Heart left ventricle (tissue), 16 donors: ENCODE results near the gene ZFPM1. TPM values are rescaled to one million over a fixed set of nuclear protein-coding genes. Genes with fewer than 3 reads are reported as not detected.
A peak's percentile ranks its signal among the peaks of the same experiment; 100 is the strongest.

Experiments used
- ATAC-seq, 4 donors: fragments of 200-7000 bp; cut with Tn5 transposase; one replicate each; pipeline ENCODE4 v1.9.1; 2020 to 2022; ENCODE audit warnings: moderate library complexity in 4 of 4, mild to moderate bottlenecking in 3 of 4, moderate number of reproducible peaks in 1 of 4
- DNase-seq, 5 donors: peaks; one replicate each; pipeline ENCODE4 v3.0.0-alpha.2; 2020
- H3K27ac ChIP-seq, 12 donors: fragments of 200-600 bp; sonication (generic) in 4 of 12; one replicate each; pipeline versions ENCODE4 v1.5.0 to v1.8.0; 2016 to 2022; ENCODE audit warnings: mild to moderate bottlenecking in 2 of 12
- H3K27me3 ChIP-seq, 9 donors: fragments of 200-600 bp; sonication (generic) in 2 of 9; one replicate each; pipeline versions ENCODE4 v1.5.1 to v1.8.0; 2016 to 2022; ENCODE audit warnings: mild to moderate bottlenecking in 3 of 9
- H3K36me3 ChIP-seq, 9 donors: fragments of 200-600 bp; sonication (generic) in 2 of 9; one replicate each; pipeline versions ENCODE4 v1.5.0 to v1.8.0; 2018 to 2022; ENCODE audit warnings: mild to moderate bottlenecking in 2 of 9
- H3K4me1 ChIP-seq, 12 donors: fragments of 200-600 bp; sonication (generic) in 4 of 12; one replicate each; pipeline versions ENCODE4 v1.5.0 to v1.8.0; 2016 to 2022; ENCODE audit warnings: mild to moderate bottlenecking in 3 of 12
- H3K4me3 ChIP-seq, 12 donors: fragments of 200-600 bp; sonication (generic) in 4 of 12; one replicate each; pipeline versions ENCODE4 v1.5.0 to v1.8.0; 2017 to 2022; ENCODE audit warnings: mild to moderate bottlenecking in 9 of 12, moderate library complexity in 4 of 12
- H3K9me3 ChIP-seq, 12 donors: fragments of 200-600 bp; sonication (generic) in 4 of 12; one replicate each; pipeline versions ENCODE4 v1.5.0 to v1.8.0; 2016 to 2022; ENCODE audit warnings: mild to moderate bottlenecking in 1 of 12
- CTCF ChIP-seq, 12 donors: fragments of 200-600 bp; sonication (generic) in 4 of 12; IDR thresholded peaks; one replicate each; pipeline versions ENCODE4 v1.5.0 to v1.8.0; 2018 to 2022; ENCODE audit warnings: antibody characterized with exemption in 12 of 12, mild to moderate bottlenecking in 5 of 12
- POLR2A ChIP-seq, 2 donors: fragments of 450-650 bp; IDR thresholded peaks; one replicate each; pipeline ENCODE4 v1.6.1; 2017; ENCODE audit warnings: antibody characterized with exemption in 2 of 2, mild to moderate bottlenecking in 2 of 2, moderate library complexity in 2 of 2
- WGBS, 4 donors: extraction: QIAGEN DNeasy Blood & Tissue Kit in 2 of 4; methylation state at CpG; one replicate each; pipeline versions ENCODE4 v1.1.5 to v1.1.7; 2013 to 2018; 5-methylcytosine and 5-hydroxymethylcytosine counted together
- intact Hi-C, 10 donors: fragments of 100-400 bp; cut with DNase I; formaldehyde crosslinking; loops; one replicate each; pipeline versions ENCODE4 v1.11.1 to v1.14.2; 2022
- polyA plus RNA-seq, 2 donors: library from polyadenylated mRNA; stranded (reverse); fragments of 200-250 nt; gene quantifications; one replicate each; pipeline ENCODE4 v1.2.3, GENCODE V29; 2013
- total RNA-seq, 9 donors: library from RNA; depleted of rRNA in 2 of 9; stranded (reverse); fragments of >200 nt in 2 of 9; fragmentation: NEBNext Ultra II Directional in 3 of 9; extraction: Animal tissue kit (Norgen Biotek cat#: 25700) in 3 of 9; gene quantifications; one replicate each; pipeline versions ENCODE4 v1.1.0 to v1.2.4, GENCODE V29; 2016 to 2023
- donor health status: ischemic (EF 13 %, LVEDD 7.1; RV severe dilation, severe dysfunction).
- donor health status: healthy with polysubstance abuse.
- donor health status: DM: no; HTN: yes; CAD: no.
- donor health status: DM: no; HTN: no; CAD: no.
- donor health status: ischemic (EF 25% LVEDD 6.9; RV normal size, moderate dysfunction).
- donor health status: ischemic (EF 25% LVEDD 5.7; RV mildly dilated, moderate dysfunction).
- donor health status: healthy.
- donor health status: DM: yes; HTN: yes; CAD: no.
- donor health status: ischemic (EF 35%, LVEDD 5.7; RV mildly dilated, moderate dysfunction).
- donor health status: nonischemic (EF 11% LVEDD 7.7; RV severe dilation, severe dysfunction).
- donor health status: DM: yes; HTN: yes; CAD: no.
- donor health status: PGD.
- donor health status: ischemic (EF 29% LVEDD 5.4; RV normal size, mild dysfunction).
- donor health status: nonischemic (EF 23%, LVEDD 6.1; RV moderate dilation, normal function).

Gene ZFPM1
- total and polyA plus RNA-seq, 11 donors = 1.3 to 6.3 (median 4.1) TPM

- intact Hi-C loops = loop anchor here in 1 of 10 donors (10.0 kb wide), 1 partner anchor 335 kb away; no protein-coding TSS in a partner anchor
- 84 to 94% (median 90%) methylated on average over 9 of the region's 9 CpGs for WGBS, 4 donors
Measured at GRCh38 chr16:88529596-88529995, 76.5 kb downstream of the ZFPM1 start.

GRCh38 chr16:88530051-88530857, 77.2 kb downstream of the ZFPM1 start:
- peak in 2 of 5 donors; percentile 25 to 41 for DNase-seq
- TF ChIP-seq POLR2A (IDR thresholded peaks at IDR 0.05) (no peak), CTCF (IDR thresholded peaks at IDR 0.05) (no peak)
- whole genome bisulfite sequencing, 4 donors = 87 to 90% (median 88%) methylated on average over 17 to 27 of the region's 27 CpGs

More at GRCh38 chr16:88529596-88529995, 76.5 kb downstream of the ZFPM1 start:
- H3K27me3 ChIP-seq = no peaks in the 10 kb centered on the region
- no peak overlapping the region for H3K27ac ChIP-seq
- H3K36me3 ChIP-seq = peaks cover 0 to 9% (median 0%) of the 10 kb centered on the region in 9 donors
- DNase-seq = peak in 2 of 5 donors; percentile 20 to 39
- H3K9me3 ChIP-seq = no peaks in the 10 kb centered on the region
- H3K4me3 ChIP-seq = no peak overlapping the region
- TF ChIP-seq POLR2A (IDR thresholded peaks at IDR 0.05) = no peak
- TF ChIP-seq CTCF (IDR thresholded peaks at IDR 0.05) = no peak
- peaks cover 0 to 26% (median 14%) of the 10 kb centered on the region in 12 donors for H3K4me1 ChIP-seq
- ATAC-seq = no peak

GRCh38 chr16:88530858-88531203, 77.8 kb downstream of the ZFPM1 start:
- 72 to 75% (median 73%) methylated on average over 10 to 11 of the region's 11 CpGs for WGBS, 4 donors
- no peak overlapping the region for H3K4me3 ChIP-seq
- no peak for DNase-seq
- H3K36me3 ChIP-seq = peaks cover 0 to 9% (median 0%) of the 10 kb centered on the region in 9 donors
- no peaks in the 10 kb centered on the region for H3K9me3 ChIP-seq
- no peak overlapping the region for H3K27ac ChIP-seq
- no peaks in the 10 kb centered on the region for H3K27me3 ChIP-seq
- intact Hi-C loops = loop anchor here in 2 of 10 donors (10.0 kb wide), 2 partner anchors 566 to 576 kb away; partner anchors contain the start of gene BANP (in 1 of the 2)
- ATAC-seq = no peak
- TF ChIP-seq POLR2A (IDR thresholded peaks at IDR 0.05) (no peak), CTCF (IDR thresholded peaks at IDR 0.05) (no peak)
- H3K4me1 ChIP-seq = peaks cover 0 to 35% (median 21%) of the 10 kb centered on the region in 12 donors

More at GRCh38 chr16:88530051-88530857, 77.2 kb downstream of the ZFPM1 start:
- H3K27ac ChIP-seq = no peak overlapping the region
- no peaks in the 10 kb centered on the region for H3K27me3 ChIP-seq
- no peaks in the 10 kb centered on the region for H3K9me3 ChIP-seq
- no peak overlapping the region for H3K4me3 ChIP-seq
- intact Hi-C loops = loop anchor here in 2 of 10 donors (10.0 kb wide), 2 partner anchors 565 to 575 kb away; partner anchors contain the start of gene BANP (in 1 of the 2)
- no peak for ATAC-seq
- peaks cover 0 to 32% (median 17%) of the 10 kb centered on the region in 12 donors for H3K4me1 ChIP-seq
- peaks cover 0 to 9% (median 0%) of the 10 kb centered on the region in 9 donors for H3K36me3 ChIP-seq

- intact Hi-C loops = loop anchor here in 2 of 10 donors (10.0 kb wide), 2 partner anchors 567 to 577 kb away; partner anchors contain the start of gene BANP (in 1 of the 2)
- Histone ChIP-seq H3K27me3 (no peaks in the 10 kb centered on the region), H3K27ac (no peak overlapping the region), H3K36me3 (peaks cover 0 to 9% (median 0%) of the 10 kb centered on the region in 9 donors), H3K9me3 (no peaks in the 10 kb centered on the region), H3K4me3 (no peak overlapping the region), H3K4me1 (peaks cover 0 to 34% (median 20%) of the 10 kb centered on the region in 12 donors)
- TF ChIP-seq POLR2A (IDR thresholded peaks at IDR 0.05) (no peak), CTCF (IDR thresholded peaks at IDR 0.05) (no peak)
- WGBS, 4 donors = 85 to 90% (median 89%) methylated on average over 10 to 12 of the region's 12 CpGs
- ATAC-seq = no peak
- peak in 1 of 5 donors; percentile 52 for DNase-seq
Measured at GRCh38 chr16:88531346-88531745, 78.3 kb downstream of the ZFPM1 start.
